Measurements from ENCODE around the gene RNF8. TPM values are rescaled to one million over a fixed set of nuclear protein-coding genes. Genes with fewer than 3 reads are reported as not detected.
A peak's percentile ranks its signal among the peaks of the same experiment; 100 is the strongest.
"Not testable (repeated sequence)": the region's sequence is repeated elsewhere in the genome, so short reads cannot be mapped to it uniquely, and the experiment has no call there.

The RNF8 gene, protein sequence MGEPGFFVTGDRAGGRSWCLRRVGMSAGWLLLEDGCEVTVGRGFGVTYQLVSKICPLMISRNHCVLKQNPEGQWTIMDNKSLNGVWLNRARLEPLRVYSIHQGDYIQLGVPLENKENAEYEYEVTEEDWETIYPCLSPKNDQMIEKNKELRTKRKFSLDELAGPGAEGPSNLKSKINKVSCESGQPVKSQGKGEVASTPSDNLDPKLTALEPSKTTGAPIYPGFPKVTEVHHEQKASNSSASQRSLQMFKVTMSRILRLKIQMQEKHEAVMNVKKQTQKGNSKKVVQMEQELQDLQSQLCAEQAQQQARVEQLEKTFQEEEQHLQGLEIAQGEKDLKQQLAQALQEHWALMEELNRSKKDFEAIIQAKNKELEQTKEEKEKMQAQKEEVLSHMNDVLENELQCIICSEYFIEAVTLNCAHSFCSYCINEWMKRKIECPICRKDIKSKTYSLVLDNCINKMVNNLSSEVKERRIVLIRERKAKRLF
- total RNA-seq (10 to 100 TPM; 10.7 to 17.8 (median 14.2) TPM), polyA plus RNA-seq (10 to 100 TPM in 2 of 3 donors, 1 to 10 TPM in 1; 9.4 to 28.5 (median 11.1) TPM)
- long read RNA-seq, donor 1, full-length matches to known transcripts, result 12 of 14 reads
- long read RNA-seq, donor 1, partial matches to known transcripts, result 0 of 14 reads
- long read RNA-seq, donor 1, other reads (novel, unspliced or antisense), result 2 of 14 reads
- long read RNA-seq, donor 2, full-length matches to known transcripts, result 37 of 47 reads
- long read RNA-seq, donor 2, partial matches to known transcripts, result 4 of 47 reads
- long read RNA-seq, donor 2, other reads (novel, unspliced or antisense), result 6 of 47 reads

DNA sequence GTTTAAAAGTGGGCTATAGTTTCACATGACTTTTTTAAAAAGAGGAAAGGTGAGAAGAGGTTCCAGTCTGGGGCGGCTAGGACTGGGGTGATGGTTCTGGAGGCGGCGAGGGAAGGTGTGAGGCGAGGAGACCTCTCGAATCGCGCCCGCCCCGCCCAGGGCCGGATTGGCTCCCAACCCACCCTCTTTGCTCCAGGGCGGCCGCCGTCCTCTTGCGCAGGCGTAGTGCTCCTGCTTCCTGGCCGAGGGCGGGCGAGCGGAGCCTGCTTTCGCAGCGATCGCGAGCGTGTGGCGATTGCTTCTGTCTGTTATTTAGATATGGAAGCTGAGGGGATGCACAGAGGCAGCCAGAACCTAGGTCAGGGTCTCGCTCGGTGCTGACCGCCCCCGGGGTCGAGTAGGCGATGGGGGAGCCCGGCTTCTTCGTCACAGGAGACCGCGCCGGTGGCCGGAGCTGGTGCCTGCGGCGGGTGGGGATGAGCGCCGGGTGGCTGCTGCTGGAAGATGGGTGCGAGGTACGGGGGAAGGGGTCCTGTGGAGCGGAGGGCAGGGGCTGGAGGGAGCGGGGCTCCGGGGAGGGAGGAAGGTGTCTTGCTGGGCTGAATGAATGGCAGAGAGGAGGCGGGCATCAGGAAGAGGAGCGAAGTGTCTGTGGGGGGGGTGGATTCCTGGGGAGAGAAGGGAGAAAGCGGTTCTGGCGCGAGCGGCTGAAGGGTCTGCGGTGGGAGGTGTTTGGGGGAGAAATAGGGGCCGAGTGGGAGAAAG is at the start of gene RNF8:
Gene RNF8, plus strand, starts transcription at position 223 of the 765 bp plus-strand sequence. Its CDS starts 182 bp downstream, at position 405.
- peak; percentile 95 to 100 (median 98) for ATAC-seq
- no peaks in the 10 kb centered on the region for H3K9me3 ChIP-seq
- H3K36me3 ChIP-seq (ENCODE audit: insufficient read depth in 1 of 2, low read depth in 1 of 2), result no peaks in the 10 kb centered on the region
- H3K4me3 ChIP-seq, result peak within 1 kb of the TSS; percentile 94
- intact Hi-C loops (cut with DNase I), result no loop called here
- peaks cover 5% of the 10 kb centered on the region for H3K4me1 ChIP-seq
- H3K27ac ChIP-seq, result peak within 1 kb of the TSS; percentile 16
- H3K27me3 ChIP-seq (ENCODE audit: insufficient read depth in 3 of 3, low read length in 2 of 3), result no peaks in the 10 kb centered on the region
- 1% methylated on average over 53 to 54 of the region's 54 CpGs for WGBS, 3 donors
- DNase-seq, result peak; percentile 91 to 95
- TF ChIP-seq, protein P1, sequence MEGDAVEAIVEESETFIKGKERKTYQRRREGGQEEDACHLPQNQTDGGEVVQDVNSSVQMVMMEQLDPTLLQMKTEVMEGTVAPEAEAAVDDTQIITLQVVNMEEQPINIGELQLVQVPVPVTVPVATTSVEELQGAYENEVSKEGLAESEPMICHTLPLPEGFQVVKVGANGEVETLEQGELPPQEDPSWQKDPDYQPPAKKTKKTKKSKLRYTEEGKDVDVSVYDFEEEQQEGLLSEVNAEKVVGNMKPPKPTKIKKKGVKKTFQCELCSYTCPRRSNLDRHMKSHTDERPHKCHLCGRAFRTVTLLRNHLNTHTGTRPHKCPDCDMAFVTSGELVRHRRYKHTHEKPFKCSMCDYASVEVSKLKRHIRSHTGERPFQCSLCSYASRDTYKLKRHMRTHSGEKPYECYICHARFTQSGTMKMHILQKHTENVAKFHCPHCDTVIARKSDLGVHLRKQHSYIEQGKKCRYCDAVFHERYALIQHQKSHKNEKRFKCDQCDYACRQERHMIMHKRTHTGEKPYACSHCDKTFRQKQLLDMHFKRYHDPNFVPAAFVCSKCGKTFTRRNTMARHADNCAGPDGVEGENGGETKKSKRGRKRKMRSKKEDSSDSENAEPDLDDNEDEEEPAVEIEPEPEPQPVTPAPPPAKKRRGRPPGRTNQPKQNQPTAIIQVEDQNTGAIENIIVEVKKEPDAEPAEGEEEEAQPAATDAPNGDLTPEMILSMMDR (IDR thresholded peaks at IDR 0.05), result no peak

DNA sequence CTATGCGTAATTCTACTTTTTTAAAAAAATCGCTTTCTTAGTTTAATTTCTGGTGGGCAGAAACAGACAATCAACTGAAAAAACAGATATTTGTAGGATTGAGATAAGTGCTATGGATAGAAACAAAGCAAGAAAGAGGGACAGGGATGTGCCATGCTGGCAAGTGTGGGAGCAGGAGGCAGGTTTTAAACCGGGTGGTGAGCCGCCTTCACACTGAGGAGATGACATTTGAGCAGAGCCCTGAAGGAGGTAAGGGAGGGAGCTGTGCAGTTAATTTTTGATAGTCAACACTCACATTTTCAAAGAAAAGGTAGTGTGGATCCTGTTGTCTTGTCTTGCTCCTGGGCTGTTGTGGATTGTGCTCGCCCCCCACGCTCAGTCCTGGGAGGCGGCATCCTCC is 49.0 kb upstream of the RNF8 start:
- Histone ChIP-seq H3K27ac (no peak overlapping the region), H3K9me3 (no peaks in the 10 kb centered on the region), H3K36me3 (ENCODE audit: insufficient read depth in 1 of 2, low read depth in 1 of 2) (peaks cover 6 to 49% of the 10 kb centered on the region in 2 donors), H3K4me1 (peaks cover 16% of the 10 kb centered on the region), H3K27me3 (ENCODE audit: insufficient read depth in 3 of 3, low read length in 2 of 3) (no peaks in the 10 kb centered on the region), H3K4me3 (no peak overlapping the region)
- TF ChIP-seq, protein P1 (IDR thresholded peaks at IDR 0.05), result no peak
- no peak for ATAC-seq
- WGBS, 3 donors, result 95 to 96% (median 96%) methylated on average over 7 of the region's 7 CpGs
- no peak for DNase-seq
- intact Hi-C loops (cut with DNase I), result no loop called here

DNA sequence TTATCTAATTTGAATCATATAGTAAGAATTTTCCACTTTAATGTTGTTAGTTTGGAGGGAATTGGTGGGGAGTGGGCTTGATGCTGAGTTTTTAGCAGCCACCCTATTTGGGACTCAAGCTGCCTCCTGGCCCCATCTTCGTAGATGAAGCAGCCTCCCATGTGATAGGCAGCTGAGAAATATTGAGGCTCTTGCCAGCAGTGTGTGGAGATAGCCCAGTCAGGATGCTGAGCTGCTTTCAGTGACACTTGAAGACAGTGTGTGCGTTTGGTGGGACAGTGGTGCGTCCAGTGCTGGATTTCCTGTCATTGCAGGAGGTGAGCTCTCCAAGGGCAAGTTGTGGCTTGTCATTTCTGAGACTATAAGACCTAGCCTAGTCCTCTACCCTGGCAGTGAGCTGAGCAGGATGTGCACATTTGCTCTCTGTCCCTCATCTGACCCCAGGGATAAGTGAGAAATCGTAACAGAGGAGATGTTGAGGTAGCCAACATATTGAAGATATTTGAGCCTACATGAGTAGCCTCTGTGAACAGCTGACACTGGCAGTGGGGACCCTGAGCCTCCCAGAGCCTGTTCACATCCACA is 47.9 kb upstream of the RNF8 start:
- DNase-seq, result no peak
- 67 to 78% (median 77%) methylated on average over 4 of the region's 4 CpGs for WGBS, 3 donors
- Histone ChIP-seq H3K4me1 (peaks cover 16% of the 10 kb centered on the region), H3K27ac (peak overlapping the region; percentile 12), H3K36me3 (ENCODE audit: insufficient read depth in 1 of 2, low read depth in 1 of 2) (peaks cover 6 to 49% of the 10 kb centered on the region in 2 donors), H3K9me3 (no peaks in the 10 kb centered on the region), H3K27me3 (ENCODE audit: insufficient read depth in 3 of 3, low read length in 2 of 3) (no peaks in the 10 kb centered on the region), H3K4me3 (no peak overlapping the region)
- TF ChIP-seq, protein P1 (IDR thresholded peaks at IDR 0.05), result no peak
- intact Hi-C loops (cut with DNase I), result no loop called here
- ATAC-seq, result peak in 2 of 4 donors; percentile 12 to 44

DNA sequence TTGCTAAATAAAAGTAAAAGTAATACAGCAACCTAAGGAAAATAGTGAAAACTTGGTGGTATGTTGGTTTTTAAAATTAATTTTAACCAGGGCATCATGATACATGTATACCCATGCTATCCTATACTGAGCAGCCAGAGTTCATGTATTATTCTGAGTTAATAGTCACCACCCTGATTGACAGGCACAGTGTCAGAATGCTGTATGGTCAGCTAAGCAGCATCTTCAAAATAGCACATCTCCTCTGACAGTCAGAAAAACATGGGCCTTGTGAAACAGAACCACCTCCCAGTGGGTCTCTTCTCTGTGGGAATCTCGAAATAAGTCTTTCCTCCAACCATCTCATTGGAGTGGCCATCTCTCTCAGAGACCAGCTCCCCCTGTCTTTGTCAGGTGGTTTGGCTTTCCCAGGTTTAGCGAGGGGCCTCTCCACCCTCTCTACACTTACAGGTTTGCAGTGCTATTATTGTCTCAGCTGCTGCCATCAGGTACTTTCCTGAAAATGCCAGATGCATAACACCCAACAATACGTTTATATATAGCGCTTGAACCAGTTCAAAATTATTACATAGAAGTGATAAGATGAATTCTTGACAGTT is 47.1 kb upstream of the RNF8 start:
- no peaks in the 10 kb centered on the region for H3K27me3 ChIP-seq (ENCODE audit: insufficient read depth in 3 of 3, low read length in 2 of 3)
- no peaks in the 10 kb centered on the region for H3K9me3 ChIP-seq
- ATAC-seq (peak in 2 of 4 donors; percentile 31 to 46), DNase-seq (no peak)
- WGBS, 3 donors, result 87 to 94% (median 88%) methylated on average over 4 of the region's 4 CpGs
- peaks cover 16% of the 10 kb centered on the region for H3K4me1 ChIP-seq
- H3K4me3 ChIP-seq, result no peak overlapping the region
- intact Hi-C loops (cut with DNase I), result no loop called here
- H3K27ac ChIP-seq, result peak overlapping the region; percentile 12
- TF ChIP-seq, protein P1 (IDR thresholded peaks at IDR 0.05), result no peak
- H3K36me3 ChIP-seq (ENCODE audit: insufficient read depth in 1 of 2, low read depth in 1 of 2), result peaks cover 6 to 43% of the 10 kb centered on the region in 2 donors

DNA sequence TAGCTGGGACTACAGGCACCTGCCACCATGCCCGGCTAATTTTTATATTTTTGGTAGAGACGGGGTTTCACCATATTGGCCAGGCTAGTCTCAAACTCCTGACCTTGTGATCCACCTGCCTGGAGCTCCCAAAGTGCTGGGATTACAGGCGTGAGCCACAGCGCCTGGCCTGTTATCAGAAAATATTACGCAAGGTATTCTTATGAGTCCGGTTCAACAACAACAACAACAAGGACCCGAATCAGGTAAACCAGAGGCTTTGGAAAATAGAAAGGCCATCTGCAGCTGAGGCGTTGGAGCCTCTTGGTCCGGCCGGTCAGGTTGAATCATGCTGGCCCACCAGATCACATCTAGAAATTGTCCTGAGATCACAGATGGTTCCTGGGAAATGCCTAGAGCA is 46.3 kb upstream of the RNF8 start:
- 92 to 96% (median 94%) methylated on average over 10 of the region's 10 CpGs for WGBS, 3 donors
- DNase-seq; H3K4me3 ChIP-seq; H3K27me3 ChIP-seq (ENCODE audit: insufficient read depth in 3 of 3, low read length in 2 of 3); intact Hi-C loops (cut with DNase I); ATAC-seq; H3K27ac ChIP-seq; H3K9me3 ChIP-seq: not testable (repeated sequence)
- H3K36me3 ChIP-seq (ENCODE audit: insufficient read depth in 1 of 2, low read depth in 1 of 2), result peaks cover 6 to 40% of the 10 kb centered on the region in 2 donors
- H3K4me1 ChIP-seq, result peaks cover 16% of the 10 kb centered on the region

All from psoas muscle (tissue), 8 donors.